HK-2 (cell line): Measurements from ENCODE around the gene MAPK8IP2.
"Not testable (repeated sequence)": the region's sequence is repeated elsewhere in the genome, so short reads cannot be mapped to it uniquely, and the experiment has no call there.

Experiments
- DNase-seq: peaks from one replicate; pipeline ENCODE4 v3.0.0-alpha.2; 2018; ENCODE audit not compliant: unreplicated experiment

MAPK8IP2 gene

DNA sequence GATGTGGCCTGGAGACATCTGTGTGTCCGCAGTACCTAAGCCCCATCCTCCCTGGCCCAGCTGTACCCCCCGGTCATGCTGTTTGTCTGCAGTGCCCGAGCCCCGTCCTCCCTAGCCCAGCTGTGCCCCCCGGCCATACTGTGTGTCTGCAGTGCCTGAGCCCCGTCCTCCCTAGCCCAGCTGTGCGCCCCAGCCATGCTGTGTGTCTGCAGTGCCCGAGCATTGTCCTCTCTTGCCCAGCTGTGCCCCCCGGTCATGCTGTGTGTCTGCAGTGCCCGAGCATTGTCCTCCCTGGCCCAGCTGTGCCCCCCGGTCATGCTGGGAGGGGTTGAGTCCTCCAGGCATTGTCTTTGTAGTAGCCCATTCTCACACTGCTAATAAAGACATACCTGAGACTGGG is 35.0 kb downstream of the MAPK8IP2 start:
- DNase-seq: no peak

GRCh38 chr22:50640296-50640695 is 39.7 kb downstream of the MAPK8IP2 start:
- DNase-seq: not testable (repeated sequence)

DNA sequence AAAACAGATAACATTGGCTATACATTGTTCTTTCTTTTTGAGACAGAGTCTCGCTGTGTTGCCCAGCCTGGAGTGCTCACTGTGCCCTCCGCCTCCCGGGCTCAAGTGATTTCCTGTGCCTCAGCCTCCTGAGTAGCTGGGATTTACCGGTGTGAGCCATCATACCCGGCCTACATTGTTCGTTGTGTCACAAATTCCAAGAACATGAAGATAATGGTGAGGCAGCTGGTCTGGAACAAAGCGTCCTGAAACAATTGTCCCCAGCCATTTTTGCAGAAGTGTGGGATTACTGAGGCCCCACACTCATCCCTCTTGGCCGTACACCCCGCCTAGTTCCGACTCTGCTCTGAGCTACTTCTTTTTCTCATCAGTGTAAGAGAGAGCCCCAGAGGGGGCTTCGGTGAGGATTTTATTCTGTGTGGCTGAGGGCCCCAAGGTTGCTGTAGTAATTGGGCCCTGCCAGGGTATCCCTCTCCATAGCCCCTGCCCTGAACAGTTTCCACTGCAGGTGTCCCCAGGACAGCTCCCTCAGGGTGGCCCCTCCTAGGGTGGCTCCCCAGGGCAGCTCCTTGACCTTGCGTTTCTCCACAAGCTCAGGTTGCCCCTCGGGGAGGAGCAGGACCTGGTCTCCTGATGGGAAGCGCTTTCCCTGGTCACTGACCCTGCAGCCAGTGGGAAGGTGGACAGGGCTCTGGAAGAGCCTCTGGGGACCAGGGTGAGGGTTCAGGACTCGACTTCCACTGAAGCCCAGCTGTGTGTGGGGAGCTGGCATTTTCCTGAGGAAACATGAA is 40.5 kb downstream of the MAPK8IP2 start:
- DNase-seq: no peak

DNA sequence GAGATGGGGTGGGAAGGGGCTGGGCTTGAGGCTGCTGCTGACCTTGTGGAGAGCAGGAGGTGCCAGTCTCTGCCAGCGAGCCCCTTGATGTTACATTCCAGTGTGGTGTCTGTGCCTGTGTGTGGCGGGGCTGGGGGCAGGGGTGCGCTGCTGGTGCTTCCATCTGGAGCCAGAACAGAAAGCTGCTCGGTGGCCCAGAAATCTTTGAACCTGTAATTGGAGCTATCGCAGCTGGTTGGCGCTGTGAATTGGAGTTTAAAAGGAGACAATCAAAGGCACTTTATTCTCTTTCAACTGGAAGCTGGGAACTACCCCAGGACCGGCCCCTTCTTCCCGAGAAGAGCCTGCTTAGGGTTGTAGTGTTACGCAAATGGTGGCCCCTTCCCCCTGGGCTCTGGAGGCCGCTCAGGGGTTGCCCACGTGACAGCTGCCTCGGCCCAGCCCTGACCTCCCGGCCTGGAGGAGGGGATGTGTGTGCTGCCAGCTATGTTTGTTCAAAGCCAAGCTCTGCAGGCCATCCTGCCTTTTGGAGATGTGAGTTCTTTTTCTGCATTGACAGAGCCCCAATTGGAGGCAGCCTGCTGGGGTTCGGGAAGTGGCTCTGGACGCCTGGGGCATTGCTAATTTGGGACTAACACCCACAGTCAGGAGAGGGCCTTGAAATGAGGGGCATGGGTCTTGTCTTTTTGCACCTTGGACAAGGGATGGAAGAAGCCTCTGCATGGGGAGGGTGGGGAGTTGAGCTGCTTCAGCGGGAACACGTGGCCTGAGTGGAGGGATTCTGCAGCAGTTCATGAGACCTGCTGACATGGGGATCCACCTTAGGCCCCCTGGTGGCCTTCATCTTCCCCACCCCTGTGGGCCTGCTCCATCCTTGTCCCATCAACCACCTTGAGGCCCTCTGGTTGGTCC is 41.4 kb downstream of the MAPK8IP2 start:
- DNase-seq: no peak

- not testable (repeated sequence) for DNase-seq
Observed at GRCh38 chr22:50643021-50643820, 42.6 kb downstream of the MAPK8IP2 start.

DNA sequence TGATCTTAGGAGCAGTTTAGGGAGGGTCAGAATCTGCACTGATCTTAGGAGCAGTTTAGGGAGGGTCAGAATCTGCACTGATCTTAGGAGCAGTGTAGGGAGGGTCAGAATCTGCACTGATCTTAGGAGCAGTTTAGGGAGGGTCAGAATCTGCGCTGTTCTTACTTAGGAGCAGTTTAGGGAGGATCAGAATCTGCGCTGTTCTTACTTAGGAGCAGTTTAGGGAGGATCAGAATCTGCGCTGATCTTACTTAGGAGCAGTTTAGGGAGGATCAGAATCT is 43.2 kb downstream of the MAPK8IP2 start:
- not testable (repeated sequence) for DNase-seq

DNA sequence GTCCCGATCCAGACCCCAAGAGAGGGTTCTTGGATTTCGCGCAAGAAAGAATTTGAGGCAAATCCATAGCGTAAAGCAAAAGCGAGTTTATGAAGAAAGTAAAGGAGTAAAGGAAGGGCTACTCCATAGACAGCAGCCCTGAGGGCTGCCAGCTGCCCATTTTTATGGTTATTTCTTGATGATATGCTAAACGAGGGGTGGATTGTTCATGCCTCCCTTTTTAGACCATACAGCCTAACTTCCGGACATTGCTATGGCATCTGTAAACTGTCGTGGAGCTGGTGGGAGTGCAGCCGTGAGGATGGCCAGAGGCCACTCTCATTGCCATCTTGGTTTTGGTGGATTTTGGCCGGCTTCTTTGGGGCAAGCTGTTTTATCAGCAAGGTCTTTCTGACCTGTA is 52.7 kb downstream of the MAPK8IP2 start:
- DNase-seq: no peak

- DNase-seq: not testable (repeated sequence)
Observed at GRCh38 chr22:50654664-50655063, 54.1 kb downstream of the MAPK8IP2 start.

DNA sequence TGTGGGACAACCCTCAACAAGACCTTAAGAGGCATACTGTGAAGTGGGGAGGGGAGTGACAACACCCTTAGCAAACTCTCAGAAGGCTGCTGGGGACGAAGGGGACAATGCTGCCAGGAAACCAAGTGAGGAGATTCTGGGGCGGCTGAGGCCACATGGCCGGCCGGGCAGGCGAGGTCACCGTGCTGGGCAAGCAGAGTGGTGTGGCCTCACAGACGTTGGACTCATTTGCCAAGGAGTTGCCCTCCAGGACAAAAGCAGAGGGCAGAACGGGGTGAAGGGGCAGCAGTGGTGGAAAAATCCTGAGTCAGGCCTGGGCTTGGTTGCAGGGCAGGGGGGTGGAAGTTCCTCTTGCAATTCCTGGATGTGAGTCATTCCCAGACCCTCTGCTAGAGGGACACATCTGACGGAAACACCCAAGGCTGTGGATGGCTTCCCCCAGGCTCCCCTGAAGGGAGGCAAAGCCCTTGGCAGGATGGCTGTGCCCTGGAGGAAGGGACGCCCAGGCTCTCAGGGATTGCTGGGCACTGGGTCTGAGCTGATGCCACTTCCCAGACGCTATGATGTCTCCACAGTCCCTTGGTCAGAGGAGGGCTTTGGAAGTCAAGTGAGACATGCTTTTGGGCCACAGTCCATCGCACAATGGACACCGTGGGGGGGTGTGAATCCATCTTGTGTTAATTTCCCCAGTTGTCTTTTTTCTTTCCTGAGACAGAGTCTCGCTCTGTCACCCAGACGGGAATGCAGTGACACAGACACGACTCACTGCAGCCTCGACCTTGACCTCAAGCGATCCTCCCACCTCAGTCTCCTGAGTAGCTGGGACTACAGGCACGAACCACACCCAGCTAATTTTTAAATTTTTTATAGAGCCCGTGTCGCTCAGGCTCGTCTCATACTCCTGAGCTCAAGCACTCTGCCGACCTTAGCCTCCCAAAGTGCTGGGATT is 55.8 kb downstream of the MAPK8IP2 start:
- peak; percentile 69 for DNase-seq

GRCh38 chr22:50657925-50658324 is 57.3 kb downstream of the MAPK8IP2 start:
- DNase-seq: no peak

- DNase-seq: not testable (repeated sequence)
Observed at GRCh38 chr22:50659711-50660110, 59.1 kb downstream of the MAPK8IP2 start.

DNA sequence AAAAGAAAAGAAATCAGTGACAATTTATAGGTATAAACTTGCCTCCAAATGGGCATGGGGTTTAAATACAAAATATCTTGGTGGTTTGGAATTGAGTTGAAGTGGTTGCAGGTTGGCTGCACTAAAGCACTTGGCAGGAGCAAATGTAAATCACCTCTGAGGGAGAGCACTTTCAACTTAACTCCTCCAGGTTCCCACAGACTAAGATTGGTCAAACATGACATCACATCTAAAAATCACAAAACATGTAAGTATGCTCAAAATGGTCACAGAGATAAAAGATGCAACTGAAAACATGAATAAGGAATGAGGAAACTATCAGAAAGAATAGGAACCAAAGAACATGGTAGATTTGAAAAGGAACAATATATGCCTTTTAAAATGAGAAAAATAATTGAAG is 59.7 kb downstream of the MAPK8IP2 start:
- DNase-seq: no peak
